ENCODE results near the gene BICD2. TPM values are rescaled to one million over a fixed set of nuclear protein-coding genes. Genes with fewer than 3 reads are reported as not detected.

The BICD2 gene
- total and polyA plus RNA-seq, 2 donors (not counting 1 experiment from before 2014, with no cell fraction given): 9.1 to 35.8 TPM

DNA sequence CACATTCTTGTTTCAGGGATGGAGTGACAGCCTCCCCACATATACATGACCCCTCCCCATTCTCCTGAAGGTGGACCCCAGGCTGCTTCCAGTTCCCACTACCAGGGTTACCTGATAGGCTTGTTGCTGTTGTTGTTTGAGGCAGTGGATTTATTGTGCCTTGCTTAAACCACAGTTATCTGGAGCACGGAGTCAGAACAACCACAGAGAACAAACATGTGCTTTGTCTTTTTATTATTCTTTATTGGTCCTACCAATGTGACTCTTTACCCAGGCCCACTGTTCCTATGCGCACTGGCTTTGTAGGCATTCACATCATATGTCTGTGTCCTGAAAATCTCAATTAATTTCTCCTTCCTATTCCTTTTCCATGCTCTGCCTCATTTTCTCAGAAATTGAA is 53.5 kb downstream of the BICD2 start:
- H3K27me3 ChIP-seq (ENCODE audit: control insufficient read depth, insufficient read depth, low read length): no peaks in the 10 kb centered on the region
- H3K9me3 ChIP-seq (ENCODE audit: control insufficient read depth, insufficient read depth, low read depth, low read length): no peaks in the 10 kb centered on the region
- no peaks in the 10 kb centered on the region for H3K79me2 ChIP-seq (ENCODE audit: control insufficient read depth, insufficient read depth, low read length)
- no peak overlapping the region for H2AFZ ChIP-seq (ENCODE audit: low read length)
- H4K20me1 ChIP-seq (ENCODE audit: control insufficient read depth, extremely low read depth, insufficient read depth, low read length): no peaks in the 10 kb centered on the region
- no peak for DNase-seq (ENCODE audit: low read depth in 2 of 2)
- no peak overlapping the region for H3K4me3 ChIP-seq (replicated peaks in 1 of 4; ENCODE audit: control extremely low read depth in 1 of 4, insufficient read depth in 1 of 4, low read depth in 3 of 4, low read length in 4 of 4)
- no peak for TF ChIP-seq CTCF (conservative IDR thresholded peaks at IDR 0.05 in 1 of 2, IDR thresholded peaks at IDR 0.05 in 1 of 2; ENCODE audit: low read depth in 1 of 2, low read length in 2 of 2)
- no peak for TF ChIP-seq EZH2 (IDR thresholded peaks at IDR 0.05; ENCODE audit: low read length, missing control alignments)
- H3K4me2 ChIP-seq (ENCODE audit: extremely low read depth, insufficient read depth, low read length): no peak overlapping the region
- peaks cover 12% of the 10 kb centered on the region for H3K36me3 ChIP-seq (ENCODE audit: control insufficient read depth, insufficient read depth, low read length)
- no peak overlapping the region for H3K9ac ChIP-seq (ENCODE audit: insufficient read depth, low read length)
- H3K4me1 ChIP-seq (ENCODE audit: control insufficient read depth, extremely low read depth, insufficient read depth, low read length): no peaks in the 10 kb centered on the region
- no peak overlapping the region for H3K27ac ChIP-seq (ENCODE audit: insufficient read depth, low read length)

DNA sequence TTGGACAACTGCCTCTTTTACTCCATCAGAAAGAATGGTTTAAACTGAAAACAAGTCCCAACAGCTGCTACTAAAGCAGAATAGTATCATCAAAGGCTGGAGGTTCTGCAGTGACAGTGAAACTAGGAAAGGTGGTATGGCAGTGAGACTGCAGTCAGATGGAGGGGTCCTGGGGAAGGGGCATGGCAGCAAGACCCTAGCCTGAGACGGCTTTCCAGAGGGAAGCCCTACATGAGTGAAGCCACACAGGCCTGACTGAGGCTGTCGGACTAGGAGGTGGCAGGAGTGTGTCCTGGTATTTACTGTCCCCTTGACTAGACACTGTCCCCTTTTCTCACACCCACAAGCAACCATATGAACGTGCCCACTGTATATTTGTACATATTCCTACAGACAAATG is 54.3 kb downstream of the BICD2 start:
- DNase-seq (ENCODE audit: low read depth in 2 of 2): no peak
- peaks cover 10% of the 10 kb centered on the region for H3K36me3 ChIP-seq (ENCODE audit: control insufficient read depth, insufficient read depth, low read length)
- TF ChIP-seq CTCF (conservative IDR thresholded peaks at IDR 0.05 in 1 of 2, IDR thresholded peaks at IDR 0.05 in 1 of 2; ENCODE audit: low read depth in 1 of 2, low read length in 2 of 2) (no peak), EZH2 (IDR thresholded peaks at IDR 0.05; ENCODE audit: low read length, missing control alignments) (no peak)

DNA sequence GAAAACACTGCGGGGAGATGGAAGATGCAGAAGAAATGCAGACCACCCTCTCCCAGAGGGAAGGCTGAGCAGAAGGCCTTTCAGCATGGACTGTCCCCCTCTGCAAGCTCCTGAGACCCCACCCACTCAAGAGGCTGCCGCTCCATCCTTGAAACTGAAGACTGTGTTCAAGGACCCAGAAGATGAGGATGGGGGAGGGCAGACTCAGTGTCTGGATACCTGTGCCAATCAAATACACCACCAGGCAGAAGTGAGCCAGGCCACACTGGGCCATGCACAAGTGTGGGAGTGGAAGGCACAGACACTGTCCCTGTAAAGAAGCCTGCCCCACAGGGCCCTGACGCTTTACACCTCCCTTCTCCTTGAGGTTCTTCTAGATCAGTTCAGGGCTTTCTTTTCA is 54.7 kb downstream of the BICD2 start:
- Histone ChIP-seq H3K9me3 (ENCODE audit: control insufficient read depth, insufficient read depth, low read depth, low read length) (no peaks in the 10 kb centered on the region), H3K36me3 (ENCODE audit: control insufficient read depth, insufficient read depth, low read length) (peaks cover 8% of the 10 kb centered on the region), H2AFZ (ENCODE audit: low read length) (no peak overlapping the region), H3K4me2 (ENCODE audit: extremely low read depth, insufficient read depth, low read length) (no peak overlapping the region), H3K27me3 (ENCODE audit: control insufficient read depth, insufficient read depth, low read length) (no peaks in the 10 kb centered on the region), H3K79me2 (ENCODE audit: control insufficient read depth, insufficient read depth, low read length) (no peaks in the 10 kb centered on the region), H3K9ac (ENCODE audit: insufficient read depth, low read length) (no peak overlapping the region), H4K20me1 (ENCODE audit: control insufficient read depth, extremely low read depth, insufficient read depth, low read length) (no peaks in the 10 kb centered on the region), H3K4me3 (replicated peaks in 1 of 4; ENCODE audit: control extremely low read depth in 1 of 4, insufficient read depth in 1 of 4, low read depth in 3 of 4, low read length in 4 of 4) (no peak overlapping the region), H3K27ac (ENCODE audit: insufficient read depth, low read length) (no peak overlapping the region), H3K4me1 (ENCODE audit: control insufficient read depth, extremely low read depth, insufficient read depth, low read length) (no peaks in the 10 kb centered on the region)
- no peak for DNase-seq (ENCODE audit: low read depth in 2 of 2)
- no peak for TF ChIP-seq CTCF (conservative IDR thresholded peaks at IDR 0.05 in 1 of 2, IDR thresholded peaks at IDR 0.05 in 1 of 2; ENCODE audit: low read depth in 1 of 2, low read length in 2 of 2)
- no peak for TF ChIP-seq EZH2 (IDR thresholded peaks at IDR 0.05; ENCODE audit: low read length, missing control alignments)

More for the DNA sequence above, 54.3 kb downstream of the BICD2 start:
- Histone ChIP-seq H2AFZ (ENCODE audit: low read length) (no peak overlapping the region), H3K9me3 (ENCODE audit: control insufficient read depth, insufficient read depth, low read depth, low read length) (no peaks in the 10 kb centered on the region), H3K9ac (ENCODE audit: insufficient read depth, low read length) (no peak overlapping the region), H3K4me3 (replicated peaks in 1 of 4; ENCODE audit: control extremely low read depth in 1 of 4, insufficient read depth in 1 of 4, low read depth in 3 of 4, low read length in 4 of 4) (no peak overlapping the region), H3K4me1 (ENCODE audit: control insufficient read depth, extremely low read depth, insufficient read depth, low read length) (no peaks in the 10 kb centered on the region), H3K79me2 (ENCODE audit: control insufficient read depth, insufficient read depth, low read length) (no peaks in the 10 kb centered on the region), H3K4me2 (ENCODE audit: extremely low read depth, insufficient read depth, low read length) (no peak overlapping the region), H3K27ac (ENCODE audit: insufficient read depth, low read length) (no peak overlapping the region), H3K27me3 (ENCODE audit: control insufficient read depth, insufficient read depth, low read length) (no peaks in the 10 kb centered on the region), H4K20me1 (ENCODE audit: control insufficient read depth, extremely low read depth, insufficient read depth, low read length) (no peaks in the 10 kb centered on the region)
